WTC11 (cell line): Measurements from ENCODE around the gene PLK1.

ENCODE experiments used
- CREB1 ChIP-seq: sonication (generic); formaldehyde crosslinking; IDR thresholded peaks from 2 replicates; pipeline ENCODE4 v1.8.0; 2023; ENCODE audit warnings: mild to moderate bottlenecking, missing genetic modification reagents
- NFYB ChIP-seq: sonication (generic); formaldehyde crosslinking; conservative IDR thresholded peaks from 2 replicates; pipeline ENCODE4 v1.8.0; 2022; ENCODE audit warnings: low read depth, missing genetic modification reagents
- NR2C2 ChIP-seq: sonication (generic); formaldehyde crosslinking; IDR thresholded peaks from 2 replicates; pipeline ENCODE4 v1.8.0; 2022; ENCODE audit warnings: mild to moderate bottlenecking, missing genetic modification reagents
- USF2 ChIP-seq: sonication (generic); formaldehyde crosslinking; IDR thresholded peaks from 2 replicates; pipeline ENCODE4 v1.8.1; 2023; ENCODE audit warnings: mild to moderate bottlenecking, missing genetic modification reagents, moderate library complexity
- ZNF416 ChIP-seq: fragments of 250-450 bp; sonication (Bioruptor Pico); IDR thresholded peaks from 2 replicates; pipeline ENCODE4 v1.9.0; 2021; ENCODE audit warnings: mild to moderate bottlenecking, inconsistent platforms
- ZNF423 ChIP-seq: fragments of 250-450 bp; sonication (Bioruptor Pico); IDR thresholded peaks from 2 replicates; pipeline ENCODE4 v2.1.2; 2022; ENCODE audit warnings: mild to moderate bottlenecking, moderate library complexity
- TF ChIP-seq, protein P1 (sequence below): sonication (generic); formaldehyde crosslinking; IDR thresholded peaks from 2 replicates; pipeline ENCODE4 v1.8.0; 2022; ENCODE audit warnings: mild to moderate bottlenecking, missing genetic modification reagents
- TF ChIP-seq, protein P2 (sequence below): fragments of 200-600 bp; IDR thresholded peaks from 2 replicates; pipeline ENCODE4 v1.8.0; 2022; ENCODE audit warnings: antibody characterized with exemption
- TF ChIP-seq, protein P3 (sequence below): sonication (generic); formaldehyde crosslinking; IDR thresholded peaks from 2 replicates; pipeline ENCODE4 v1.8.1; 2022; ENCODE audit warnings: low read depth, missing genetic modification reagents, borderline replicate concordance

- TF ChIP-seq, protein P1, sequence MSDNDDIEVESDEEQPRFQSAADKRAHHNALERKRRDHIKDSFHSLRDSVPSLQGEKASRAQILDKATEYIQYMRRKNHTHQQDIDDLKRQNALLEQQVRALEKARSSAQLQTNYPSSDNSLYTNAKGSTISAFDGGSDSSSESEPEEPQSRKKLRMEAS (CRISPR knock-in tag): no peak
- TF ChIP-seq, protein P2, sequence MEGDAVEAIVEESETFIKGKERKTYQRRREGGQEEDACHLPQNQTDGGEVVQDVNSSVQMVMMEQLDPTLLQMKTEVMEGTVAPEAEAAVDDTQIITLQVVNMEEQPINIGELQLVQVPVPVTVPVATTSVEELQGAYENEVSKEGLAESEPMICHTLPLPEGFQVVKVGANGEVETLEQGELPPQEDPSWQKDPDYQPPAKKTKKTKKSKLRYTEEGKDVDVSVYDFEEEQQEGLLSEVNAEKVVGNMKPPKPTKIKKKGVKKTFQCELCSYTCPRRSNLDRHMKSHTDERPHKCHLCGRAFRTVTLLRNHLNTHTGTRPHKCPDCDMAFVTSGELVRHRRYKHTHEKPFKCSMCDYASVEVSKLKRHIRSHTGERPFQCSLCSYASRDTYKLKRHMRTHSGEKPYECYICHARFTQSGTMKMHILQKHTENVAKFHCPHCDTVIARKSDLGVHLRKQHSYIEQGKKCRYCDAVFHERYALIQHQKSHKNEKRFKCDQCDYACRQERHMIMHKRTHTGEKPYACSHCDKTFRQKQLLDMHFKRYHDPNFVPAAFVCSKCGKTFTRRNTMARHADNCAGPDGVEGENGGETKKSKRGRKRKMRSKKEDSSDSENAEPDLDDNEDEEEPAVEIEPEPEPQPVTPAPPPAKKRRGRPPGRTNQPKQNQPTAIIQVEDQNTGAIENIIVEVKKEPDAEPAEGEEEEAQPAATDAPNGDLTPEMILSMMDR: no peak
- TF ChIP-seq CREB1 (no peak), USF2 (CRISPR knock-in tag) (no peak), ZNF423 (no peak), NR2C2 (CRISPR knock-in tag) (no peak), ZNF416 (CRISPR knock-in tag) (no peak), NFYB (CRISPR knock-in tag) (no peak)
- TF ChIP-seq, protein P3, sequence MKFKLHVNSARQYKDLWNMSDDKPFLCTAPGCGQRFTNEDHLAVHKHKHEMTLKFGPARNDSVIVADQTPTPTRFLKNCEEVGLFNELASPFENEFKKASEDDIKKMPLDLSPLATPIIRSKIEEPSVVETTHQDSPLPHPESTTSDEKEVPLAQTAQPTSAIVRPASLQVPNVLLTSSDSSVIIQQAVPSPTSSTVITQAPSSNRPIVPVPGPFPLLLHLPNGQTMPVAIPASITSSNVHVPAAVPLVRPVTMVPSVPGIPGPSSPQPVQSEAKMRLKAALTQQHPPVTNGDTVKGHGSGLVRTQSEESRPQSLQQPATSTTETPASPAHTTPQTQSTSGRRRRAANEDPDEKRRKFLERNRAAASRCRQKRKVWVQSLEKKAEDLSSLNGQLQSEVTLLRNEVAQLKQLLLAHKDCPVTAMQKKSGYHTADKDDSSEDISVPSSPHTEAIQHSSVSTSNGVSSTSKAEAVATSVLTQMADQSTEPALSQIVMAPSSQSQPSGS (CRISPR knock-in tag): no peak
Observed at GRCh38 chr16:23695756-23696155, 17.1 kb downstream of the PLK1 start.
